CD4-positive, alpha-beta T cell treated with Interleukin-21 for 1 hour (primary cell): ENCODE measurements around the gene LRRC37A3.
"Not testable (repeated sequence)": the region's sequence is repeated elsewhere in the genome, so short reads cannot be mapped to it uniquely, and the experiment has no call there.

Experiments
- DNase-seq: peaks from one replicate; pipeline ENCODE4 v3.0.0-alpha.2; 2020

The LRRC37A3 gene

GRCh38 chr17:64829824-64830630 lies 89.3 kb downstream of the LRRC37A3 start:
- not testable (repeated sequence) for DNase-seq

GRCh38 chr17:64829068-64829467 lies 90.2 kb downstream of the LRRC37A3 start:
- DNase-seq = not testable (repeated sequence)

GRCh38 chr17:64818904-64819303 lies 100.4 kb downstream of the LRRC37A3 start:
- not testable (repeated sequence) for DNase-seq

GRCh38 chr17:64815833-64816198 lies 103.5 kb downstream of the LRRC37A3 start:
- not testable (repeated sequence) for DNase-seq

DNA sequence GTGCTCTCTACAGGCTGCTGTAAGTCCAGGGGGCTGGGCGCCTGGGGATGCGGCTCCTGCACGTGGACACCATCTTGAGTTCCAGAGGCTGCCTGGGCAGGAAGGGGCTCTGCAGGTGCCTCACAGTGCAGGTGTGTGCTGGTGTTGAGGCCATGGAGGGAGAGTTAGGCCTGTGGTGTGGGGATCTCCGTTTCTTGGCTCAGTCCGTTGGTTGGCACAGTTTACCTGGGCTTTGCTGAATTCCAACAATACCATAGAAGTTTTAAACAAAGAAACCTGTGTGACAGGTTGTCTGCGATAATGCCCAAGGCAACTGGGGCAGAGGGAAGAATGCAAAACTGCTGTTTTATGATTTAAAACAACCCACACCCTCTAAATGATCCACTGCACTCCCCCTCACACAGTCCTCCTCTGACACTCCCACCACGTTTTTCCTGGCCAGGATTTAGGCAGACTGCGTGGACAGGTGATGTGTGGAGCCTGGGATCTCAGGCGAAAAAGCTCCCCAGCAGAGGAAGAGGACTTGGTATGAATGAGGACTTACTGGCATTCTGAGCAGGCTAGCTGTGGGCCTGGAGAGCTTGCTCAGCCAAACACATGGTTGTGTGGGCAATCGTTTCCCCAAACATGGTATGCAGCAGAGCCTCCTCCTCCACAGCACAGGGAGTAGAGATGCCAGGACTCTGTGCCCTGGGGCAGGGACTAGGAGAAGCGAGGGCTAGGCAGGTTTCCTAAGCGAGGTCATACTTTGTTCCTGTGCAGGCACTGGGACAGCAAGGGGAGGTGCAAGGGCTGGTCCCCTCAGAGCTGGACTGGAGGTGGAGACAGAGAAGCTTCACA lies 104.1 kb downstream of the LRRC37A3 start:
- not testable (repeated sequence) for DNase-seq

GRCh38 chr17:64808178-64808977 lies 110.9 kb downstream of the LRRC37A3 start:
- DNase-seq = peak; percentile 54
